Prostate gland (tissue), 2 donors: ENCODE results near the gene CCDC149.

ENCODE experiments used
- CTCF ChIP-seq, 4 experiments: fragments of 200-600 bp in 2 of 4; fragments of 450-650 bp in 2 of 4; sonication (generic) in 2 of 4; IDR thresholded peaks; 1 replicate in 3 of 4; 2 replicates in 1 of 4; pipeline ENCODE4 v1.5.1; 2016 to 2019; ENCODE audit warnings: antibody characterized with exemption in 4 of 4, mild to moderate bottlenecking in 2 of 4, moderate library complexity in 2 of 4
- POLR2A ChIP-seq: fragments of 450-650 bp; IDR thresholded peaks from one replicate; pipeline ENCODE4 v1.6.1; 2016; ENCODE audit warnings: antibody characterized with exemption, mild to moderate bottlenecking

DNA sequence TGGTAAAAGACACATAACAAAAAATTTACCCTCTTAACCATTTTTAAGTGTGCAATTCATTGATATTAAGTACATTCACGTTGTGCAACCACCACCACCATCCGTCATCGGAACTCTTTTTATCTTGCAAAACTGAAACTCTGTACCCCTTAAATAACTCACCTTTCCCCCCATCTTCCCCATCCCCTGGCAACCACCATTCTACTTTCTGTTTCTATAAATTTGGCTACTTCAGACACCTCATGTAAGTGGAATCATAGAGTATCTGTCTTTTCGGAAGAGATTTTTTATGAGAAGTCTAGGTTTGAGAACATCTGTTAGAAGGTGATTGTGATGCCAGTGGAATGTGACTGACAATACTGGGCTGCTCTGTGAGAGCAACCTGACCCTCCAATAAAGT lies 39.8 kb upstream of the CCDC149 start:
- no peak for TF ChIP-seq CTCF (IDR thresholded peaks at IDR 0.05)
- TF ChIP-seq POLR2A = no peak
